Caco-2 (cell line): ENCODE results near the gene PDZD2. TPM values are rescaled to one million over a fixed set of nuclear protein-coding genes. Genes with fewer than 3 reads are reported as not detected.

Source experiments
- BruUV-seq: library from RNA; stranded (reverse); fragments of 400-500 nt; replicated peaks from 2 replicates; lab custom pipeline; 2021; lab: Mats Ljungman, UMichigan
- CTCF ChIA-PET: fragments of 300-600 bp; sonication (Branson Sonifier 250); formaldehyde crosslinking; loops from one replicate; lab custom pipeline; 2022; ENCODE audit warnings: antibody characterized with exemption; lab: Charles Lee
- POLR2A ChIA-PET: fragments of 300-600 bp; sonication (Branson Sonifier 250); formaldehyde crosslinking; loops from one replicate; lab custom pipeline; 2022; ENCODE audit warnings: antibody characterized with exemption; lab: Charles Lee
- DNase-seq, 2 experiments: peaks; one replicate each; pipeline versions ENCODE4 v3.0.0 to v3.0.0-alpha.2; 2020 to 2022
- H3K27me3 ChIP-seq: replicated peaks from 2 replicates; pipeline ENCODE4 v1.6.0; 2011; ENCODE audit warnings: low read length; ENCODE audit not compliant: control insufficient read depth, insufficient read depth
- H3K36me3 ChIP-seq: 2 replicates; pipeline ENCODE4 v1.5.1; 2011; ENCODE audit warnings: low read length; ENCODE audit not compliant: control insufficient read depth, insufficient read depth
- H3K4me1 ChIP-seq: fragments of 250-450 bp; sonication (Bioruptor Pico); 2 replicates; pipeline ENCODE4 v1.5.1; 2020; ENCODE audit warnings: mild to moderate bottlenecking
- H3K4me3 ChIP-seq: 2 replicates; pipeline ENCODE4 v1.5.1; 2011; ENCODE audit warnings: low read depth, mild to moderate bottlenecking, control low read depth, low read length
- H3K9me3 ChIP-seq: fragments of 250-450 bp; sonication (Bioruptor Pico); 2 replicates; pipeline ENCODE4 v1.5.1; 2020; ENCODE audit warnings: mild to moderate bottlenecking, moderate library complexity
- H3K27ac Mint-ChIP-seq: one replicate; pipeline ENCODE4 v1.8.0; 2022; ENCODE audit warnings: mixed read lengths; ENCODE audit not compliant: unreplicated experiment
- H3K27me3 Mint-ChIP-seq: one replicate; pipeline ENCODE4 v1.8.0; 2022; ENCODE audit warnings: mixed read lengths; ENCODE audit not compliant: insufficient read depth, unreplicated experiment
- H3K36me3 Mint-ChIP-seq: one replicate; pipeline ENCODE4 v1.8.0; 2022; ENCODE audit warnings: mild to moderate bottlenecking, mixed read lengths; ENCODE audit not compliant: insufficient read depth, unreplicated experiment
- H3K4me1 Mint-ChIP-seq: one replicate; pipeline ENCODE4 v1.8.0; 2022; ENCODE audit warnings: low read depth, mixed read lengths; ENCODE audit not compliant: unreplicated experiment
- H3K4me3 Mint-ChIP-seq: one replicate; pipeline ENCODE4 v1.8.0; 2022; ENCODE audit warnings: mild to moderate bottlenecking, moderate library complexity, mixed read lengths; ENCODE audit not compliant: unreplicated experiment
- H3K9me3 Mint-ChIP-seq: one replicate; pipeline ENCODE4 v1.8.0; 2022; ENCODE audit warnings: mixed read lengths; ENCODE audit not compliant: unreplicated experiment
- intact Hi-C: fragments of 100-400 bp; cut with micrococcal nuclease; formaldehyde crosslinking; loops from one replicate; pipeline ENCODE4 v1.10.0; 2022; ENCODE audit not compliant: unreplicated experiment
- total RNA-seq: library from RNA; stranded (reverse); gene quantifications from 2 replicates; pipeline ENCODE4 v1.2.3, GENCODE V29; 2022
- TF ChIP-seq, protein P1 (sequence below), 2 experiments: fragments of 200-600 bp in 1 of 2; IDR thresholded peaks; 1 replicate in 1 of 2; 2 replicates in 1 of 2; pipeline versions ENCODE4 v1.5.1 to v1.8.0; 2011 to 2022; ENCODE audit warnings: antibody characterized with exemption in 1 of 2, control low read depth in 1 of 2, inconsistent platforms in 1 of 2, low read depth in 1 of 2, low read length in 1 of 2, mild to moderate bottlenecking in 1 of 2, moderate library complexity in 1 of 2; ENCODE audit not compliant: insufficient read depth in 1 of 2, severe bottlenecking in 1 of 2, unreplicated experiment in 1 of 2

PDZD2 gene
- total RNA-seq, 1 experiment from 2014 or later = 0.16 TPM

GRCh38 chr5:32094691-32095090, 455.8 kb downstream of the PDZD2 start:
- peak overlapping the region; percentile 29 for H3K27ac Mint-ChIP-seq
- no peaks in the 10 kb centered on the region for H3K27me3 ChIP-seq
- intact Hi-C loops = loop anchor here (5.0 kb wide), 2 partner anchors 167 to 562 kb away; partner anchors contain the start of genes C5orf22 and DROSHA
- TF ChIP-seq, protein P1, sequence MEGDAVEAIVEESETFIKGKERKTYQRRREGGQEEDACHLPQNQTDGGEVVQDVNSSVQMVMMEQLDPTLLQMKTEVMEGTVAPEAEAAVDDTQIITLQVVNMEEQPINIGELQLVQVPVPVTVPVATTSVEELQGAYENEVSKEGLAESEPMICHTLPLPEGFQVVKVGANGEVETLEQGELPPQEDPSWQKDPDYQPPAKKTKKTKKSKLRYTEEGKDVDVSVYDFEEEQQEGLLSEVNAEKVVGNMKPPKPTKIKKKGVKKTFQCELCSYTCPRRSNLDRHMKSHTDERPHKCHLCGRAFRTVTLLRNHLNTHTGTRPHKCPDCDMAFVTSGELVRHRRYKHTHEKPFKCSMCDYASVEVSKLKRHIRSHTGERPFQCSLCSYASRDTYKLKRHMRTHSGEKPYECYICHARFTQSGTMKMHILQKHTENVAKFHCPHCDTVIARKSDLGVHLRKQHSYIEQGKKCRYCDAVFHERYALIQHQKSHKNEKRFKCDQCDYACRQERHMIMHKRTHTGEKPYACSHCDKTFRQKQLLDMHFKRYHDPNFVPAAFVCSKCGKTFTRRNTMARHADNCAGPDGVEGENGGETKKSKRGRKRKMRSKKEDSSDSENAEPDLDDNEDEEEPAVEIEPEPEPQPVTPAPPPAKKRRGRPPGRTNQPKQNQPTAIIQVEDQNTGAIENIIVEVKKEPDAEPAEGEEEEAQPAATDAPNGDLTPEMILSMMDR (IDR thresholded peaks at IDR 0.05; ENCODE audit: insufficient read depth in 1 of 2, low read depth in 1 of 2, low read length in 1 of 2, severe bottlenecking in 1 of 2, unreplicated experiment in 1 of 2) = no peak
- H3K4me1 Mint-ChIP-seq = no peaks in the 10 kb centered on the region
- H3K36me3 Mint-ChIP-seq = peaks cover 51% of the 10 kb centered on the region
- DNase-seq = no peak
- ChIA-PET CTCF (interaction anchor here (0.6 kb wide), 1 partner anchor 200 kb away, joined by 3 read pairs; no protein-coding TSS in a partner anchor), POLR2A (no interaction called here)
- no peaks in the 10 kb centered on the region for H3K27me3 Mint-ChIP-seq
- H3K4me3 ChIP-seq = no peak overlapping the region
- no peaks in the 10 kb centered on the region for H3K36me3 ChIP-seq
- H3K4me3 Mint-ChIP-seq = no peak overlapping the region
- no peaks in the 10 kb centered on the region for H3K9me3 Mint-ChIP-seq
- H3K4me1 ChIP-seq = no peaks in the 10 kb centered on the region
- BruUV-seq = no TSS peak
- no peaks in the 10 kb centered on the region for H3K9me3 ChIP-seq

- peak overlapping the region; percentile 29 for H3K27ac Mint-ChIP-seq
- ChIA-PET CTCF (interaction anchor here (0.6 kb wide), 1 partner anchor 200 kb away, joined by 3 read pairs; no protein-coding TSS in a partner anchor), POLR2A (no interaction called here)
- no TSS peak for BruUV-seq
- intact Hi-C loops = no loop called here
- no peaks in the 10 kb centered on the region for H3K4me1 Mint-ChIP-seq
- H3K4me1 ChIP-seq = no peaks in the 10 kb centered on the region
- no peaks in the 10 kb centered on the region for H3K27me3 ChIP-seq
- no peaks in the 10 kb centered on the region for H3K9me3 ChIP-seq
- DNase-seq = no peak
- H3K27me3 Mint-ChIP-seq = no peaks in the 10 kb centered on the region
- peaks cover 57% of the 10 kb centered on the region for H3K36me3 Mint-ChIP-seq
- H3K36me3 ChIP-seq = no peaks in the 10 kb centered on the region; the same call in 1 of the 2 replicates
- H3K4me3 Mint-ChIP-seq = no peak overlapping the region
- no peak overlapping the region for H3K4me3 ChIP-seq
- H3K9me3 Mint-ChIP-seq = no peaks in the 10 kb centered on the region
- TF ChIP-seq, protein P1 (IDR thresholded peaks at IDR 0.05; ENCODE audit: insufficient read depth in 1 of 2, low read depth in 1 of 2, low read length in 1 of 2, severe bottlenecking in 1 of 2, unreplicated experiment in 1 of 2) = no peak
These were observed 456.3 kb downstream of the PDZD2 start for GRCh38 chr5:32095261-32095671.

DNA sequence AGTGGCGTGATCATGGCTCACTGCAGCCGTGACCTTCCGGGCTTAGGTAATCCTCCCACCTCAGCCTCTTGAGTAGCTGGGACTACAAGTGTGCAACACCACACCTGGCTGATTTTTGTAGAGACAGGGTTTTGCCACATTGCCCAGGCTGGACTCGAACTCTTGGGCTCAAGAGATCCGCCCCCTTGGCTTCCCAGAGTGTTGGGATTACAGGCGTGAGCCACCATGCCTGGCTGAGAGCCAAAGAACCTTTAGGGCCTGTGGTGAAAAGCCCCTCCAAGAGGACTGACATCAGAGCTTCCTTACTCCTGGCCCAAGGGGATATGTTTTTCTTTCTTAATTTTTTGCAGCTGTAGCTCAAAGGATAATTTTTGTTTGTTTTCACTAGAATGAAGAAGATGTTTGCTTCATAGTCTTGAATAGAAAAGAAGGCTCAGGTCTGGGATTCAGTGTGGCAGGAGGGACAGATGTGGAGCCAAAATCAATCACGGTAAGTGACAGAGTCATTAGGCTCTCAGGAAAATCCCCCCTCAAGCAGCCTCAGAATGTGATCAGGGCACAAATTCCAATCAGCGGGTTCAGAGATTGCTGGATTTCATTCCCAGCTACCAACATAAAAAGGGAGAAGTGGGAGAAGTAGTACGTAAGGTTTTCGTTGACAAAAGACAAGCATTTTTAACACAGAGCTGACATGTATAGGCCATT, 458.1 kb downstream of the PDZD2 start:
- Histone ChIP-seq H3K9me3 (no peaks in the 10 kb centered on the region), H3K27me3 (no peaks in the 10 kb centered on the region), H3K4me1 (no peaks in the 10 kb centered on the region), H3K4me3 (no peak overlapping the region), H3K36me3 (peaks cover 5% of the 10 kb centered on the region)
- Mint-ChIP-seq H3K36me3 (peaks cover 63% of the 10 kb centered on the region), H3K27me3 (no peaks in the 10 kb centered on the region), H3K27ac (no peak overlapping the region), H3K4me3 (no peak overlapping the region), H3K9me3 (no peaks in the 10 kb centered on the region), H3K4me1 (no peaks in the 10 kb centered on the region)
- intact Hi-C loops = no loop called here
- ChIA-PET CTCF (interaction anchor here (0.7 kb wide), 2 partner anchors 234 to 740 kb away, joined by 4 read pairs; no protein-coding TSS in a partner anchor), POLR2A (no interaction called here)
- DNase-seq = no peak
- TF ChIP-seq, protein P1 (IDR thresholded peaks at IDR 0.05; ENCODE audit: insufficient read depth in 1 of 2, low read depth in 1 of 2, low read length in 1 of 2, severe bottlenecking in 1 of 2, unreplicated experiment in 1 of 2) = no peak
- no TSS peak for BruUV-seq
